Measurements from ENCODE around the gene TRNT1. TPM values are rescaled to one million over a fixed set of nuclear protein-coding genes. Genes with fewer than 3 reads are reported as not detected.

Gene TRNT1
- 10 to 100 TPM; 33.3 to 41.9 (median 36.6) TPM for total RNA-seq
- 50.5 TPM for total RNA-seq (2013)

- DNase-seq (peak; percentile 96 to 99), ATAC-seq (peak; percentile 91 to 95 (median 91))
- H3K4me1 ChIP-seq (ENCODE audit: control insufficient read depth, insufficient read depth, low read length): peaks cover 23% of the 10 kb centered on the region
- peak within 1 kb of the TSS; percentile 97 for H3K4me3 Mint-ChIP-seq
- no peak for TF ChIP-seq CTCF (IDR thresholded peaks at IDR 0.05)
- intact Hi-C loops (cut with micrococcal nuclease): loop anchor here (2.0 to 5.0 kb wide), 2 partner anchors 52 to 451 kb away; partner anchors contain the start of gene CRBN
- no peaks in the 10 kb centered on the region for H3K9me3 ChIP-seq (ENCODE audit: control insufficient read depth, insufficient read depth, low read length)
- H3K27ac ChIP-seq (ENCODE audit: low read length): peak within 1 kb of the TSS; percentile 94
- peaks cover 19% of the 10 kb centered on the region for H3K36me3 ChIP-seq (ENCODE audit: control insufficient read depth, insufficient read depth, low read length)
- no peaks in the 10 kb centered on the region for H3K27me3 Mint-ChIP-seq (ENCODE audit: low read depth in 2 of 2)
- under 1% methylated on average over 100 of the region's 100 CpGs for WGBS (ENCODE audit: insufficient coverage)
- no peaks in the 10 kb centered on the region for H3K9me3 Mint-ChIP-seq
- no peaks in the 10 kb centered on the region for H3K36me3 Mint-ChIP-seq
- peaks cover 34 to 43% of the 10 kb centered on the region in 2 donors for H3K4me1 Mint-ChIP-seq
- H3K4me3 ChIP-seq (ENCODE audit: low read length): peak within 1 kb of the TSS; percentile 81
- peak within 1 kb of the TSS; percentile 99 to 100 for H3K27ac Mint-ChIP-seq
- no peaks in the 10 kb centered on the region for H3K27me3 ChIP-seq (ENCODE audit: control insufficient read depth, insufficient read depth, low read length)
These were observed at the start of gene TRNT1 for GRCh38 chr3:3126477-3127431. TSS of gene TRNT1 (plus strand) at chr3:3126940. CDS start at chr3:3129041, 2,101 bp downstream.

- Mint-ChIP-seq H3K27me3 (ENCODE audit: low read depth in 2 of 2) (peaks cover 0 to 13% of the 10 kb centered on the region in 2 donors), H3K36me3 (no peaks in the 10 kb centered on the region), H3K4me3 (no peak overlapping the region), H3K9me3 (no peaks in the 10 kb centered on the region), H3K27ac (no peak overlapping the region), H3K4me1 (no peaks in the 10 kb centered on the region)
- Histone ChIP-seq H3K9me3 (ENCODE audit: control insufficient read depth, insufficient read depth, low read length) (no peaks in the 10 kb centered on the region), H3K27me3 (ENCODE audit: control insufficient read depth, insufficient read depth, low read length) (no peaks in the 10 kb centered on the region), H3K4me1 (ENCODE audit: control insufficient read depth, insufficient read depth, low read length) (no peaks in the 10 kb centered on the region), H3K36me3 (ENCODE audit: control insufficient read depth, insufficient read depth, low read length) (no peaks in the 10 kb centered on the region), H3K27ac (ENCODE audit: low read length) (no peak overlapping the region), H3K4me3 (ENCODE audit: low read length) (no peak overlapping the region)
- no peak for TF ChIP-seq CTCF (IDR thresholded peaks at IDR 0.05)
- DNase-seq: no peak
- intact Hi-C loops (cut with micrococcal nuclease): no loop called here
- WGBS (ENCODE audit: insufficient coverage): 82% methylated on average over 4 of the region's 5 CpGs
- ATAC-seq: no peak
These were observed 46.4 kb upstream of the TRNT1 start for GRCh38 chr3:3080309-3080708.

- Histone ChIP-seq H3K27ac (ENCODE audit: low read length) (no peak overlapping the region), H3K4me3 (ENCODE audit: low read length) (no peak overlapping the region), H3K36me3 (ENCODE audit: control insufficient read depth, insufficient read depth, low read length) (no peaks in the 10 kb centered on the region), H3K9me3 (ENCODE audit: control insufficient read depth, insufficient read depth, low read length) (no peaks in the 10 kb centered on the region), H3K27me3 (ENCODE audit: control insufficient read depth, insufficient read depth, low read length) (no peaks in the 10 kb centered on the region), H3K4me1 (ENCODE audit: control insufficient read depth, insufficient read depth, low read length) (no peaks in the 10 kb centered on the region)
- no peak overlapping the region for H3K4me3 Mint-ChIP-seq
- DNase-seq (no peak), ATAC-seq (no peak)
- TF ChIP-seq CTCF (IDR thresholded peaks at IDR 0.05): no peak
- no peak overlapping the region for H3K27ac Mint-ChIP-seq
- WGBS (ENCODE audit: insufficient coverage): 87% methylated on average over 7 of the region's 9 CpGs
- H3K9me3 Mint-ChIP-seq: no peaks in the 10 kb centered on the region
- H3K36me3 Mint-ChIP-seq: no peaks in the 10 kb centered on the region
- peaks cover 0 to 16% of the 10 kb centered on the region in 2 donors for H3K27me3 Mint-ChIP-seq (ENCODE audit: low read depth in 2 of 2)
- intact Hi-C loops (cut with micrococcal nuclease): no loop called here
- peaks cover 0 to 4% of the 10 kb centered on the region in 2 donors for H3K4me1 Mint-ChIP-seq
These were observed 45.1 kb upstream of the TRNT1 start for GRCh38 chr3:3081381-3082233.

Data from natural killer cell (primary cell).